Measurements from ENCODE around the gene MTARC1. TPM values are rescaled to one million over a fixed set of nuclear protein-coding genes. Genes with fewer than 3 reads are reported as not detected.

Gene MTARC1
- total RNA-seq, result not detected in 2 replicates

DNA sequence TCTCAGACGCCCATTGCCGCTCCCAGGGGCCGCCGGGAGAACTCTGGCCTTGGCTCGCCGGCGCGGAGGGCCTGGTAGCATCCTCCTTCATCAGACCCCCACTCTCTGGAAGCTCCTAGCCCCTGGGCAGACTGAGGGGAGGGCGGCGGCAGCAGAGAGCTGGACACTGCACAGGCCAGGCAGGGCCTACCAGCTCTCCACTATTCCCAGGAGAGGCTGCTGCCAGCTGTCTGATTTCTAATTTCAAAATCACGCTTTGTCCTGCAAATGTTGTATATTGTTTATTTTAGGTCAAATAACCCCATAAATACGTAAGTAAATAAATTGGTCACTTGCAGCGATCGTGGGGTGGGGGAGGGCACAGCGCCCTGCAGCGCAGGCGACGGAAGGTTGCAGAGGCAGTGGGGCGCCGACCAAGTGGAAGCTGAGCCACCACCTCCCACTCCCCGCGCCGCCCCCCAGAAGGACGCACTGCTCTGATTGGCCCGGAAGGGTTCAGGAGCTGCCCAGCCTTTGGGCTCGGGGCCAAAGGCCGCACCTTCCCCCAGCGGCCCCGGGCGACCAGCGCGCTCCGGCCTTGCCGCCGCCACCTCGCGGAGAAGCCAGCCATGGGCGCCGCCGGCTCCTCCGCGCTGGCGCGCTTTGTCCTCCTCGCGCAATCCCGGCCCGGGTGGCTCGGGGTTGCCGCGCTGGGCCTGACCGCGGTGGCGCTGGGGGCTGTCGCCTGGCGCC, at the start of gene MTARC1:
Gene MTARC1, plus strand, starts transcription at position 577 of the 732 bp plus-strand sequence. Its CDS starts 32 bp downstream, at position 609.
- H3K9me3 Mint-ChIP-seq, result no peaks in the 10 kb centered on the region
- H3K36me3 Mint-ChIP-seq (ENCODE audit: low read depth), result no peaks in the 10 kb centered on the region
- H3K27me3 Mint-ChIP-seq (ENCODE audit: low read depth), result peaks cover 52% of the 10 kb centered on the region
- H3K27ac Mint-ChIP-seq, result no peak within 1 kb of the TSS
- intact Hi-C loops (cut with micrococcal nuclease), result no loop called here
- no peak within 1 kb of the TSS for H3K4me3 Mint-ChIP-seq (ENCODE audit: low read depth)
- DNase-seq (ENCODE audit: low spot score), result no peak
- no peaks in the 10 kb centered on the region for H3K4me1 Mint-ChIP-seq (ENCODE audit: low read depth)

DNA sequence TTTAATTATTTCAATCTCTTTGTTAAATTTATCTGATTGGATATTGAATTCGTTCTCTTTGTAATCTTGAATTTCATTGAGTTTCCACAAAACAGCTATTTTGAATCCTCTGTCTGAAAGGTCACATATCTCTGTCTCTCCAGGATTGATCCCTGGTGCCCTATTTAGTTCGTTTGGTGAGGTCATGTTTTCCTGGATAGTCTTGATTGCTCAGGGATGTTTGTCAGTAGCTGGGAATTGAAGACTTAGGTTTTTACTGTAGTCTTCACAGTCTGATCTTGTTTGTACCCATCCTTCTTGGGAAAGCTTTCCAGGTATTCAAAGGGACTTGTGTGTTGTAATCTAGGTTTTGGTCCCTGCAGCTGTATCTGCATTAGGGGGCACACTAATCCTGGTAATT, 45.4 kb upstream of the MTARC1 start:
- intact Hi-C loops (cut with micrococcal nuclease), result no loop called here
- no peak for DNase-seq (ENCODE audit: low spot score)
- H3K9me3 Mint-ChIP-seq, result no peaks in the 10 kb centered on the region
- no peaks in the 10 kb centered on the region for H3K36me3 Mint-ChIP-seq (ENCODE audit: low read depth)
- peaks cover 20% of the 10 kb centered on the region for H3K27me3 Mint-ChIP-seq (ENCODE audit: low read depth)
- no peak overlapping the region for H3K4me3 Mint-ChIP-seq (ENCODE audit: low read depth)
- no peaks in the 10 kb centered on the region for H3K4me1 Mint-ChIP-seq (ENCODE audit: low read depth)
- no peak overlapping the region for H3K27ac Mint-ChIP-seq

DNA sequence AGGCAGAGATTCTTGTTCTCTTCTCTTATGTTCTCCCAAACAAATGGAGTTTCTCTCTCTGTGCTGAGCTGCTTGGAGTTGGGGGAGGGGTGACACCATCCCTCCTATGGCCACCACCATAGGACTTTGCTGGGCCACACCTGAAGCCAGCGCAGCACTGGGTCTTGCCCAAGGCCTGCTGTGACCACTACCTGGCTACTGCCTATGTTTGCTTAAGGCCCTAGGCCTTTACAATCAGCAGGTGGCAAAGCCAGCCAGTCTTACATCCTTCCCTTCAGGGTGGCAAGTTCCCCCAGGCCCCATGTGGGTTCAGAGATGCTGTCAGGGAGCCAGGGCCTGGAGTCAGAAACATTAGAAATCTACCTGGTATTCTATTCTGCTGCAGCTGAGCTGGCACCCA, 44.9 kb upstream of the MTARC1 start:
- H3K27me3 Mint-ChIP-seq (ENCODE audit: low read depth), result peaks cover 25% of the 10 kb centered on the region
- DNase-seq (ENCODE audit: low spot score), result no peak
- H3K4me3 Mint-ChIP-seq (ENCODE audit: low read depth), result no peak overlapping the region
- intact Hi-C loops (cut with micrococcal nuclease), result no loop called here
- no peak overlapping the region for H3K27ac Mint-ChIP-seq
- H3K36me3 Mint-ChIP-seq (ENCODE audit: low read depth), result no peaks in the 10 kb centered on the region
- H3K4me1 Mint-ChIP-seq (ENCODE audit: low read depth), result no peaks in the 10 kb centered on the region
- no peaks in the 10 kb centered on the region for H3K9me3 Mint-ChIP-seq

DNA sequence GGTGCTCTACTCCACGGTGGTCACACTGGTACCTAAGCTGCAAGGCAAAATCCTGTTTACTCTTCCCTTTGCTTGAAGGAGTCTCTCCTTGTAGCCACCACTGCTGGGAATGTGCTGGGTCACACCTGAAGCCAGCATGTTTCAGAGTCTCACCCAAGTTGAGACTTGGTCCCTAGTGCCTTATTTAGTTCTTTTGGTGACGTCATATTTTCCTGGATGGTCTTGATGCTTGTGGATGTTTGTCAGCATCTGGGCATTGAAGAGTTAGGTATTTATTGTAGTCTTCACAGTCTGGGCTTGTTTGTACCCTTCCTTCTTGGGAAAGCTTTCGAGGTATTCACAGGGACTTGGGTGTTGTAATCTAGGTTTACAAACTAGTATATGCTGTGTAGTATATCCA, 44.2 kb upstream of the MTARC1 start:
- Mint-ChIP-seq H3K27ac (no peak overlapping the region), H3K4me1 (ENCODE audit: low read depth) (no peaks in the 10 kb centered on the region), H3K9me3 (no peaks in the 10 kb centered on the region), H3K27me3 (ENCODE audit: low read depth) (peaks cover 31% of the 10 kb centered on the region), H3K36me3 (ENCODE audit: low read depth) (no peaks in the 10 kb centered on the region), H3K4me3 (ENCODE audit: low read depth) (no peak overlapping the region)
- intact Hi-C loops (cut with micrococcal nuclease), result no loop called here
- no peak for DNase-seq (ENCODE audit: low spot score)

DNA sequence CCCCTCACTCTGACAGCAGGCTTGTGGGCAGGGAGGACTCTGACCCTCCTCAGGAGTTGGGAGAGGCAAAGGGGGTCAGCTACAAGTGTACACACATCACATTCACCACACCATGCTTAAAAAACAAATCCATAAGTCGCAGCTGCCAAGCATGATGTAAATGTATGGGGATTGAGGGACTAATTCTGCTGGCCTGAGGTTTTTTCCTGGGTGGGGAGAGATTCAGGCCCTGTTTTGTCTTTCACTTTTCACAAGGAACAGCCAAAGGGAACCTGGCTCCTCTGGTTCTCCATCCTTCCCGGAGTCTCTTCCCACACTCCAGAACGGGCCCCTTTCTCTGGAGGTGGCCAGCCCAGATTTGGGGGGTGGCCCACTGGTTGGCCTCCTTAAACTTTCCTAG, 39.9 kb upstream of the MTARC1 start:
- Mint-ChIP-seq H3K4me3 (ENCODE audit: low read depth) (no peak overlapping the region), H3K9me3 (no peaks in the 10 kb centered on the region), H3K27ac (no peak overlapping the region), H3K27me3 (ENCODE audit: low read depth) (peaks cover 44% of the 10 kb centered on the region), H3K36me3 (ENCODE audit: low read depth) (no peaks in the 10 kb centered on the region), H3K4me1 (ENCODE audit: low read depth) (no peaks in the 10 kb centered on the region)
- intact Hi-C loops (cut with micrococcal nuclease), result no loop called here
- DNase-seq (ENCODE audit: low spot score), result no peak

DNA sequence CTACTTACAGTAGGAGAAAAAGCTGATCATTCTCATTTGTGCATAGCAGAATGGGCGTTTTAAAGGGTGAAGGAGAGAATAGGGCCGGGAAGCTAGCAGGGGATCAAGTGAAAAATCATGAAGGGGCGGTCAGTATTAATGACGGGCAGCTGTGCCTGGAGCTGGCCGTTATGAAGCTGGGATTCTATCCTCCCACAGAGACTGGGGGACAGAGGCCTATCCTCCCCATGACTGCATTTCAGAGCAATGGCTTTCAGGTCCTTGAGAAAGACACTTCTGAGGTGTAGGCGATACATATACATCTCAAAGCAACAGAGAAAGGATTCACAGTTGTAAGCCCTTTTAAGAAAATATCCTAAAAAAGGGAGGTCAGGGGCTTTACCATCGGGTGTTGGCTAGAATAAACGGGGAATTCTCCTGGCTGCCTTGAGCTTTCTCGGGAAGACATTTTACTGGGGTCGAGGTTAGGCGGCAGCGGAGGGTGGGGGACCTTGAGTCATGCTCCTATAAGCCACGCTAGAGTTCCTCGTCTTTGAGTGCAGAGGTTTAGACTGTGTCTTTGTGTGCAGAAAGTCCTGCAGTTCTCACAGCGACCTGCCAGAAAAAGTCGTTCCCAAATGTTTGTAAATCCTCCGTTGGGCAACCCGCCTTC, 39.1 kb upstream of the MTARC1 start:
- no peak for DNase-seq (ENCODE audit: low spot score)
- H3K36me3 Mint-ChIP-seq (ENCODE audit: low read depth), result no peaks in the 10 kb centered on the region
- H3K4me3 Mint-ChIP-seq (ENCODE audit: low read depth), result peak overlapping the region; percentile 22
- no peak overlapping the region for H3K27ac Mint-ChIP-seq
- intact Hi-C loops (cut with micrococcal nuclease), result no loop called here
- peaks cover 44% of the 10 kb centered on the region for H3K27me3 Mint-ChIP-seq (ENCODE audit: low read depth)
- no peaks in the 10 kb centered on the region for H3K4me1 Mint-ChIP-seq (ENCODE audit: low read depth)
- no peaks in the 10 kb centered on the region for H3K9me3 Mint-ChIP-seq

DNA sequence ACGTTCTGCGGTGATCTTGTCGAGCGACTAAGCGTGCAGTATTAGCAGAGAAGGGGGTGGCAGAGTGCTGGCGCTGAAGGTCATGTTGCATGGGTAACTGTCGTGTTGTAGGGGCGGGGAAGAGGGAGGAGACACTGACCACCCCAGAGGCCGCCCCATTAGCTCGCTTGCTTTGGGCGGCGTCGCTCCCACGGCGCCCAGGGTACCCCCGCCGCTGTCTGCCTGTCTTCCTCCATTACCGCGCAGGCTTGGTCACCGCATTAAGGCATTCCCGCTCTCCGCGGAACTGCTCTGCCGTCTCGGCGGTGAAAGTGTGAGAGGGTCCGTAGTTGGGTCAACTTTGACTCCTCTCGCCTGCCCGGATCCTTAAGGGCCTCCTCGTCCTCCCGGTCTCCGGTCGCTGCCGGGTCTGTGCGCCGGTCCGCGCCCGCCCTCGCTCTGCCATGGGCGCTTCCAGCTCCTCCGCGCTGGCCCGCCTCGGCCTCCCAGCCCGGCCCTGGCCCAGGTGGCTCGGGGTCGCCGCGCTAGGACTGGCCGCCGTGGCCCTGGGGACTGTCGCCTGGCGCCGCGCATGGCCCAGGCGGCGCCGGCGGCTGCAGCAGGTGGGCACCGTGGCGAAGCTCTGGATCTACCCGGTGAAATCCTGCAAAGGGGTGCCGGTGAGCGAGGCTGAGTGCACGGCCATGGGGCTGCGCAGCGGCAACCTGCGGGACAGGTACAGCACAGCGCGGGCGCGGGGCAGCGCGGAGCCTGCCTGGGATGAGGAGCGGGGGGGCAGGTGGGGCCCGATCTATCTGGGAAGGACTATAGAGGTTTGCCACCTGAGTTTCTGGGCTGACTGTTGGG, 38.4 kb upstream of the MTARC1 start, which contains the start of gene MTARC2:
Gene MTARC2, plus strand, starts transcription at position 234 of the 846 bp plus-strand sequence. Its CDS starts 210 bp downstream, at position 444.
- H3K27ac Mint-ChIP-seq, result no peak within 1 kb of the TSS
- no peaks in the 10 kb centered on the region for H3K4me1 Mint-ChIP-seq (ENCODE audit: low read depth)
- intact Hi-C loops (cut with micrococcal nuclease), result no loop called here
- H3K36me3 Mint-ChIP-seq (ENCODE audit: low read depth), result no peaks in the 10 kb centered on the region
- H3K27me3 Mint-ChIP-seq (ENCODE audit: low read depth), result peaks cover 44% of the 10 kb centered on the region
- peak within 1 kb of the TSS; percentile 35 for H3K4me3 Mint-ChIP-seq (ENCODE audit: low read depth)
- no peak for DNase-seq (ENCODE audit: low spot score)
- H3K9me3 Mint-ChIP-seq, result no peaks in the 10 kb centered on the region

DNA sequence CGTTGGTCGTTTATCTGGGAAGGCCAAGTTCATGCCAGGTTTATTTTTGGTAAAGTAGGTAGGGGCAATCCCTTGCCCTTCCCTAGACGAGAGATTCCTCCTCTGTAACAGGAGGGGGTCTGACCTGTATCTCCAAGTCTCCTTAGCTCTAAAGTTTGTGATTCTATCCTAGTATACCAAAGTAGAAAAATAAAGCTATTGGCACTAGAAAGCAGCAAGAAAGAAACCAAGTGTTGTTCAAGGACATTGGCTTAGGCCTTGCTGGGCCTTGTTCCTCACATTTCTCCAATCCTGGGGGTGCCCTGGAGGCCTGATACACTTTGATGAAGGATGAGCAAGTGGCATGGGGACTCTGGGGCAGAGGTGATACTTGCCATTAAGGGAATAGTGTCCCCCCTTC, 37.8 kb upstream of the MTARC1 start:
- Mint-ChIP-seq H3K27ac (no peak overlapping the region), H3K4me3 (ENCODE audit: low read depth) (peak overlapping the region; percentile 35), H3K9me3 (no peaks in the 10 kb centered on the region), H3K27me3 (ENCODE audit: low read depth) (peaks cover 44% of the 10 kb centered on the region), H3K4me1 (ENCODE audit: low read depth) (no peaks in the 10 kb centered on the region), H3K36me3 (ENCODE audit: low read depth) (no peaks in the 10 kb centered on the region)
- intact Hi-C loops (cut with micrococcal nuclease), result no loop called here
- no peak for DNase-seq (ENCODE audit: low spot score)

DNA sequence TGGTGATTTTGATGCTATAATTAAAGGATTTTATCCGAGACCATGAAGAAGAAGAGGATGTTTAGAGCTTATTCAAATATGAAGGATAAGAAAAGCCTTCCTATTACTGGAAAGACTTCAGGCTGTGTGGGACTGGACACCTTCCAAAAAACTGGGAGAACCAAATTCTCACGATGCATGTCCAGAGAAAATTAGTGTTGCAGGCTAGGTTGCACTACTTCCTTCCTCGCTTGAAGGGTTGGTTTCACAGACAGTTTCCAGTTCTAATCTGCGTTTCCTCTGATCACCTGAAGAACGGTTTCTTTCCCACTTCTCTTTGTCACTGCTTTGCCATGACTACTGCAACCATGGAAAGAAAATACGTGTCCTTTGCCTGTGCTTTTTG, 36.6 kb upstream of the MTARC1 start:
- Mint-ChIP-seq H3K27me3 (ENCODE audit: low read depth) (peaks cover 43% of the 10 kb centered on the region), H3K4me1 (ENCODE audit: low read depth) (no peaks in the 10 kb centered on the region), H3K9me3 (no peaks in the 10 kb centered on the region), H3K27ac (no peak overlapping the region), H3K4me3 (ENCODE audit: low read depth) (no peak overlapping the region), H3K36me3 (ENCODE audit: low read depth) (no peaks in the 10 kb centered on the region)
- intact Hi-C loops (cut with micrococcal nuclease), result no loop called here
- no peak for DNase-seq (ENCODE audit: low spot score)

DNA sequence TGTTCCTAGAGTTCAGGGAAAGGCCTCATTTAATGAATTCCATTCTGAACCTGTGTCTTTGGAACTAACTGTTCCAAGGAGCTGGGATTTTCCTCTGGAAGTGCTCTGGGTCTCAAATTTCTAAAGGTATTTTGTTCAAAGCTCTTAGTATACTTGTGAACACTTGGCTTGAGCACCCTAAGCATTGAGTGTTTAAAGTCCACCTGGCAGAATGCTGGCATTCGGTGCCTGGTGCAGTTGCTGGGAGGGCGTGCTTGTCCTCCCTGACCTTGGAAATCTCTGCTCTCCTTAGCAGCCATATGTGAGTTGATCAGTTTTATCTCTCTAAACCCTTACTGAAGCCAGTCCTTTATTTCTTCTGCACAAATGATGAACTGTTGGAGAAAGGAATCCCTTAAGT, 35.6 kb upstream of the MTARC1 start:
- Mint-ChIP-seq H3K4me1 (ENCODE audit: low read depth) (no peaks in the 10 kb centered on the region), H3K36me3 (ENCODE audit: low read depth) (no peaks in the 10 kb centered on the region), H3K27me3 (ENCODE audit: low read depth) (peaks cover 42% of the 10 kb centered on the region), H3K27ac (no peak overlapping the region), H3K4me3 (ENCODE audit: low read depth) (no peak overlapping the region), H3K9me3 (no peaks in the 10 kb centered on the region)
- intact Hi-C loops (cut with micrococcal nuclease), result no loop called here
- no peak for DNase-seq (ENCODE audit: low spot score)

DNA sequence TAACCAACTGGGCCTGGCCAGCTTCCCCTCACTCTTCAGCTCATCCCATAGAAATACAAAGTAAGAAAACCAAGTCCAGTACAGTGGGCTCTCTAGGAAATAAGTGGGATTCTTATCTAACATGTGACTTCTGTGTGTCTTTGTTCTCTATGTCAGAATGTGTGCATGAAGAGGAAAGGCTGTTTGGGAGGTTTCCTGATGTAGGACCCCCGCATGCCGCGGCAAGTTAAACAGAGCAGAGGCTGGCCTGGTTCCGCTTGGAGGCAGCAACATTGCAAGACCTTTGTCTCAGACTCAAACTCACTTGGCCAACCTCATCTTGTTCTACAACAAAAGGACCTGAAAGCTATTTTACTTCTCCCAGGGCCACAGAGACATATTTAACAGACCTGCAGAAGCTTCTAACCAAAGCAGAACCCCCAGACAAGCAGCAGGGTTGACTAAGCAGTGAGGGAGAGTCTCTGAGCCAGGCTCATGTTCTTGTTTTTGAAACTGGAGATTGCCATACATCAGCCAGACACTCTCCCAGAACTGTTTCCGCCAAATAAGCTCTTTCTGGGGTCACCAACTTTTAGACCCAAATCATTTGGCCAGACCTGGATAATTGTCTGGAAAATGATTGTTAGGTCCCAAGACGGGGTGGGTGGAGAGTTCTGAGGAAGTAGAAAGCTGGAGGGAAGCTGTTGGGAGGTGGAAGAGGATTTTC, 32.3 kb upstream of the MTARC1 start:
- Mint-ChIP-seq H3K27me3 (ENCODE audit: low read depth) (peaks cover 14% of the 10 kb centered on the region), H3K36me3 (ENCODE audit: low read depth) (no peaks in the 10 kb centered on the region), H3K9me3 (no peaks in the 10 kb centered on the region), H3K27ac (no peak overlapping the region), H3K4me3 (ENCODE audit: low read depth) (no peak overlapping the region), H3K4me1 (ENCODE audit: low read depth) (no peaks in the 10 kb centered on the region)
- intact Hi-C loops (cut with micrococcal nuclease), result no loop called here
- no peak for DNase-seq (ENCODE audit: low spot score)

DNA sequence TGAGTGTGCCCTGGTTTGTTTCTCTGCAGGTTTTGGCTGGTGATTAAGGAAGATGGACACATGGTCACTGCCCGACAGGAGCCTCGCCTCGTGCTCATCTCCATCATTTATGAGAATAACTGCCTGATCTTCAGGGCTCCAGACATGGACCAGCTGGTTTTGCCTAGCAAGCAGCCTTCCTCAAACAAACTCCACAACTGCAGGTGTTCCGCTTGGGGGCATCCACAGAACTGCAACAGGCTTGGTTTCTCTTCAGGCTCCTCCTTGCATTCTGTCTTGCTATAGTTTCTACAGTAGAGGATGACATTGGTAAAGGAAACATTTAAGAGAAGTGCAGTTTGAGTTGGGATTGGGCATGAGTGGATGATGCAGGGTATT, 31.8 kb upstream of the MTARC1 start:
- Mint-ChIP-seq H3K36me3 (ENCODE audit: low read depth) (no peaks in the 10 kb centered on the region), H3K4me3 (ENCODE audit: low read depth) (no peak overlapping the region), H3K4me1 (ENCODE audit: low read depth) (no peaks in the 10 kb centered on the region), H3K27me3 (ENCODE audit: low read depth) (peaks cover 11% of the 10 kb centered on the region), H3K27ac (no peak overlapping the region), H3K9me3 (no peaks in the 10 kb centered on the region)
- DNase-seq (ENCODE audit: low spot score), result no peak
- intact Hi-C loops (cut with micrococcal nuclease), result no loop called here

All from activated T-helper 2 cell treated with anti-CD3 and anti-CD28 coated beads, Interferon-gamma antibody, Interleukin-2, Interleukin-4, amounts not matched to agents 10 μg/mL and 5 μg/mL and 100 μg/mL, durations not matched to agents 14 hours and 24 hours and 36 hours (primary cell).